Mucosa of gallbladder (tissue), 1 donor: ENCODE measurements around the gene E2F8. TPM values are rescaled to one million over a fixed set of nuclear protein-coding genes. Genes with fewer than 3 reads are reported as not detected.

ENCODE experiments used
- DNase-seq: peaks from one replicate; pipeline ENCODE4 v3.0.0-alpha.2; 2020; ENCODE audit warnings: low spot score
- total RNA-seq: library from RNA; stranded (reverse); gene quantifications from one replicate; pipeline ENCODE4 v1.2.1, GENCODE V29; 2021
- donor health status: DM: no; HTN: no; CAD: no.

E2F8 gene
- total RNA-seq, 1 donor from 2014 or later, result 0.32 TPM

DNA sequence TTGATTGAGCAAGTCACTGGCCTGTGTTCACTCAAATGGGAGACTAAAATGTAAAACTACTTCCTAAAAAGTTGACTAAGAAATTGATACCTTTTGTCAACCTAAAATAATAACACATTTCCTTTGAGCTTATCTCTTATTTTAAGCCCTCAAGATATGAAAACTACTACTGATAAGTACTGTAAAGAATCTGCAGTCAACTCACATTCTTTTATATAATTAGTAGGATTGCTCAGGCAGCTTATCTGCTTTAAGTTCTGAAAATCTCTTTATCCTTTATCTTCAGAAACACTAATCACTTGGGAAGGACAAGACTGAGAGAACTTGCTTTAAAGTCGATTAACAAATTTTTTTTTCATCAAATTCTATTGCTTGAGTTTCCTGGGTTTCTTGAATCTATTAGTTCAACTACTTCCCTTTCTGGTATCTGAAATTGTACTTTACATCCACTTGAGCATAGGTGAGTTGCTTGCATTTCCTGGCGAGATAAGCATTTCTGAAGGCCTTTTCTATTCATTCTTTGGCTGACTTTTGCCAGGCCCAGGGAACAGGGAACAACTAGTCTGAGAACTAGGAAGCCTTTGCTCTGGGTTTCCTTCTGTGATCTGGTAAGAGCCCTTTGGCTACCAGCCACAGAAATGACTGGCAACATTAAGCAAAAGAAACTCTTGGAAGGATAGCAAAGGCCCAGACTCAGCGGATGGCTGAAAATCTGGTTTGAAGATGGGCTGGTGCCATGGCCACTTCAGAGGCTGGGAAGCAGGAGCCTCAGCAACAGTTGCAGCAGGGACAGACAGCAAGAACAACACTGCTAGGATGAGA, 19.6 kb downstream of the E2F8 start:
- peak; percentile 32 for DNase-seq

DNA sequence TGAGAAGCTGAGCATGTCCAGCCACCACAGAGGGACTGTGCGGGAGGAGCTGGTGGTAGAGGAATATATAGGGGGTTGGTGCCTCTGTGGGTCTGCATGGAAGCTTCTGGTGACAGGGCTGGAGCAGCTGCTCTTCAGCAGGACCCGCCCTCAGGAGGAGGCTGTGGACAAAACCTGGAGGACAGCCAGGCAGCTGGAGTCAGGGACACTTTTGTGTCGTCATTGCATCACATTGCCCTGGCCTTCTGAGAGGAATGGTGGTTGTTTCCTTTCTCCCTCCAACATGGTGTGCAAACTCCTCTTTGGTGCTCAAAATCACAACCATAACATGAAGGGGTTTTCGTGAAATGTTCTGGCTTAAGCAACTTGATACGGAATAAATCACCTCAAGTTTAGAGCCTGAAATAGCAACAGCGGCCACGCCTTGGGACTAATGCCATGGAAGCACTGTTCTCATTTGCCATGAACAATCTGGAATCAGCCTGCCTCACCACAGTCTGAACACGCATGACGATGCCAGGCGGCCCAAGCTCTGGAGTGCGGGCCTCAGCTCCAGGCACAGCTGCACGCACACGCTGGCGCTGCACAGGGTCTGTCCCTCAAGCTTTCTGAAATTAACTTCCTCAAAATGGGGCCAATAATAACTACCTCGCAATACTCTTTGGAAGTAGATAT, 21.8 kb downstream of the E2F8 start:
- DNase-seq, result no peak

DNA sequence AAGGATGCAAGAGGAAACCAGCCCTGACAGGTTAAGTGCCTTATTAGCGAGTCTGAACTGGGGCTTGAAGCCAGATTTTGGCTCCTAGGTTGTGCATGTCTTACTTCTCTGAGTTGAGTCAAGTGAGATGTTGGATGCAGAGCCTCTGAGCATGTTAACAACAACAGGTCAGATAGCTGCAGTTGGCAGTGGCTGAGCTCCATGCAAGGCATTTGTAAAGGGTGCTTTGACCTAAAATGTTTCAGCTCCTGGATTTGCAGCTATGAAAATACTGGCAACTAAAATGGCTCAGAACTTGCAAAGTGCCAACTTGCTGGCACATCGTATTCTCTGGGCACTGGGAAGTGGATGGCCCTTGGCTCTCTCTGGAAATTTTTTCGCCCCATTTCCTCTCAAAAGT, 22.5 kb downstream of the E2F8 start:
- no peak for DNase-seq

- no peak for DNase-seq
Observed at GRCh38 chr11:19216709-19217374, 23.9 kb downstream of the E2F8 start.

GRCh38 chr11:19216021-19216420, 24.7 kb downstream of the E2F8 start:
- no peak for DNase-seq

DNA sequence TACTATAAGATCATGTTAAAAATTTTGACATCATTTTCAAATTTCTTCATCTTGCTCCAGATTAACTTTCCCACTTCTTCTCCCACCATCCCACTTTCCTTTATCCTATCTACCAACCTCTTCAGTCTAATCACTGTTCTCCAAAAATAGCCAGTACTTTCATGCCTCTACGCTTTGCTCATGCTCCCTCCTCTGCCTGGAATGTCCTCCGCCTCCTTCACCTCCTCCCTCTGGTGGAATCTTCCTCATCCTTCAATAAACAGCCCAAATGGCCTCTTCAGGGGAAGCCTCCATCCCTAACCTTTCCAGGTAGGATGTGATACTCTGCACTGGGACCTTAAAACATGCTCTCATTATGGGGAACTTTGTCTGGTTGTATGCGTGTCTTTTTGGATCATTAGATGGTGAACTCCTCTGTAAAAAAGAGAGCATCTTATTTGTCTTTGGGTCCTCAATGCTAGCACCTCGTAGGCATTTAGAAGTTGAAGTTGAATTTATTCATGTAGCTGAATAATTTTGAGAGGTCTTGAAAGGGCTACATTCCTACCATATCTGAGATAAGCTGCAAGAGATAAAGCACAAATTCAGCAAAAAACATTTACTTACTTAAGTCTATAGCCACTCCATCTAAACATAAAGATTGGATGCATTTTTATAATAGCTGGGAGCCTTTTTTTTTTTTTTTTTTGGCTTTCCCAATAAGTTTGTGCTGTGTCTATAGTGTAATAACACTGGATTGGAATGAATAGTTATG, 31.0 kb downstream of the E2F8 start:
- no peak for DNase-seq

DNA sequence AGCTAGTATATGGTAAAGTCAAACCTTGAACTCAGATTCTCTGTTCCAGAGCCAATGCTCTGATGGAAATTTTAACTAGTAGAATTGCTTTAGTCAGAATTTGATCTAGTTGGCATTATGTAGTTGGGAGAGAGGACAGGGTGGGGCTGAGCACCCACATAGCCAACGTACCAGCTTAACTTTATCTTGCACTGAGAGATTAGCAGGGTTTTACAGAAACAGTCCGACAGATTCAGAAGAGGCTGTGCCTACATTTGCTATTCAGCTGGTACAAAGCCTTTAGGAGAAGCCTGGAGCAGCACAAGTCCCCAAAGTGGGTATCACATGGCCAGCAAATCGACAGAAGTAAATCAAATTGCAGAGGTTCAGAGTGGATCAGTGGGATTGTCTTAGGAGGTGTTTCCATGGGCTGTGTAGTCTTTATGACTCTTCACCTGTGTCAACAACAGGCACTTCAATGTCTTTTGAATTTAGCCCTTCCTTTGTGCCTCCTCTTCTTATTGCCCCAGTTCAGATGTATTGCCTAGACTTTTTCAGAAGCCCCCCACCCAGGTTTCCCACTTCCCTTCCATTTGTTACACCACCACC, 31.7 kb downstream of the E2F8 start:
- DNase-seq, result no peak

DNA sequence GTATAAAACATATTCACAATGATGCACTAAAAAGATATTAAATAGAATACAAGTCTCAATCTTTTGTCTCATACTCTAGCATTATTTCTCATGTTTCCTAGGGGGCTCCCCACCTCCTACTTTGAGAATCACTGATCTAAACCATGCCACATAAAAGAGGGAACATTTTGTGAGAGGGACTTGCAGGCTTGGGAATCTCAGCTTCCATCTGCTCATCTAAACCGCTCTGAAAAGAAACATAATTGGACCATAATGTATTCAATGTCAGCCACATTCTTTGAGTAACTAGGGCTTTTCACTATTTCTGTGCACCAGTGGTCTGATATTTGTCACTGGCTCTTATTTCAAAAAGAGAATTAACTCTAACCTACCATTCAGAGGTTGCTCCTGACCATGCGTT, 32.6 kb downstream of the E2F8 start:
- DNase-seq, result no peak

DNA sequence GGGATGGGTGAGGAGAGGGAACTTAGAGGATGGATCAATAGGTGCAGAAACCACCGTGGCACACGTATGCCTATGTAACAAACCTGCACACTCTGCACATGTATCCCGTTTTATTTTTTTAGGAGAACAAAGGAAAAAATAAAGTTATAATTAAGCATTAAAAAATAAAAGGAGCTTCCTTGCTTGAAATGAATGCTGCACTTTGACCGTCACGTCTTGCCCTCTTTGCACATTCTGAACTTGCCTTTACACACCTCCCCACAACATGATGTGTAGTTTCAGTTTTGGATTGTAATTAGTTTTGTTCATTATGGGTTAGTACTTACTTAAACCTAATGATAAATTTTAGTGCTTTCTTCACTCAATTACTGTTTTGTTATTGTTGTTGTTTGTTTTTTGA, 35.9 kb downstream of the E2F8 start:
- DNase-seq, result no peak

- no peak for DNase-seq
Observed at GRCh38 chr11:19201737-19202605, 38.8 kb downstream of the E2F8 start, which contains the start of gene CSRP3. Gene CSRP3, minus strand, starts transcription at chr11:19201983. Its CDS starts 9,535 bp downstream, at chr11:19192448.

- DNase-seq, result no peak
Observed at GRCh38 chr11:19200410-19201201, 40.1 kb downstream of the E2F8 start.

DNA sequence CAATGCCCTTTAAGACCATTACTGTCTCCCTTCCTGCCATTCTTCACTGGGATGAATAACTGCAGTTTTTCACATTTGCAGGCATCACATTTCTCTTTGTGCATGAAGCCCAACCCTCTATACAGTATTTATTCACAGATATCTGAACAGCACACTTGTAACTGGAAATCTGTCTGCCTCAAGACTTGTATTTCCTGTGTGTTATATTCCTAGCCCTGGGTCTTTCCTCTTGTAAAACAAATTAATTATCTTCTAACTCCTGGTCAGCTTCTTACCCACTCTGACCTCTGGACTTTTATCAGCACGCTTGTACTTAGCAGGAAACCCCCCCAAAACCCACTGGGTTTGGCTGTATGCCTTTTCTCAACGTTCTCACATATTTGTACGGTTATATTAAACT, 41.0 kb downstream of the E2F8 start:
- no peak for DNase-seq

DNA sequence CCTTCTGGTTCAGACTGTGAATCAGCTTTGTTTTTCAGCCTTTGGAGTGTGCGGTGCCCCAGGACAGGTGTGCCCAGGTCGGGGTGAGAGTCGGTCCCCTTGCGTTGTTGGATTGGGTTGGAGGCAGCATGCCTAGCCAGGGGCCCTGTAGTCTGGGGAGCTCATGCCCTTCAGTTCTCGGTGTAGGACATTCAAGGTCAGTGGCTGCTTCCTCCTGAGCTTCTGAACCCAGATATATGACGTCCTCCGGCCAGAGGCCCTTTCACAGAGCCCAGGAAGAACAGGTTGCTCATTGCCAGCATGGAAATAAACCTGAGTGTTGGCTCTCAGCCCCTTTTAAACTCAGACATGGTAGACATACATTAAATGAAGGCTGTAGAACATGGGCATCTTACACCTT, 41.7 kb downstream of the E2F8 start:
- DNase-seq, result no peak

DNA sequence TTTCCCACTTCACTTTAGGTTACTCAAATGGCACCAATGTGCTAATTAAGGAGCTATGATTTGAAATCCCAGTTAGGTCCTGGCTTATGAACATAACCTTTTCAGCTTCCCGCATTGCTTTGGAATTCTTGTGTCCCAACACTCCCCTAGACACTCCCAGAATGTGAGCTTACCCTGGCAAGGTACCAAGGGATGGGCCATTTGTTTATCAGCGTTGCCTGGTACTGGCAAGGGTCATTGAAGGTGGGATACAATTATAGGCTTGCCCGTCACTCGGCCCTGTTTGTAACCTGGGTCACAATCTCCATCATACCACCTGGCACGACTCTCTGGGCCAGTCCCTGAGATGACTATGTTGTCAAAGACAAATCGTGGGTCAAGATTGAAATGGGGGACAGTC, 44.3 kb downstream of the E2F8 start:
- no peak for DNase-seq

DNA sequence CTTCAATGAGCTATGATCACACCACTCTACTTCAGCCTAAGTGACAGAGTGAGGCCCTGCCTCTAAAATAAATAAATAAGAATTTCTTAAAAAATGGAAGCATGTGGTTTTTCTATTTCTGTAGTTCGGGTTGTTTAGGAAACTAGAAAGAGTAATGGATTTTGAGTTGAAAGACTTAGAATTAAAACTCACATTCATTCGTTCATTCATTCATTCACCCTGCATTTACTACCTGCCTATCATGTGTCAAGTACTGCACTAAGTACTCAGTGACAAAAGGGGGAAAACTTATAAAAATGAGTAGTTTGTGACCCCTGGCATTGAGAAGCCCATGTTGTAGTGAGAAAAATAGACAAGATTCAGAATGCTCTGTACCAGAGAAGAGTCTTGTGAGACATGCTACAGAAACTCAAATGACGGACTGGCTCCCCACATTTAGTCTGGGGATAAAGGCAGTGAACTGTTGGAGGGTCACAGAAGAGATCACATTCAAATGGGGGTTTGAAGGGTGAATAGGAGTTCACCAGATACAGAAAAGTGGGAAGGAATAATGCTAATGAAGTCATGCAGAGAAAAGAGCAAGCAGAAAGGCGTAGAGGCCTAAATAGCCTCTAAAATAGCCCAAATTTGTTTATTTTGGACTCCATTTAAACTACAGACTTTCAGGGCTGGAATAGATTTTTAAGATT, 46.0 kb downstream of the E2F8 start:
- no peak for DNase-seq

DNA sequence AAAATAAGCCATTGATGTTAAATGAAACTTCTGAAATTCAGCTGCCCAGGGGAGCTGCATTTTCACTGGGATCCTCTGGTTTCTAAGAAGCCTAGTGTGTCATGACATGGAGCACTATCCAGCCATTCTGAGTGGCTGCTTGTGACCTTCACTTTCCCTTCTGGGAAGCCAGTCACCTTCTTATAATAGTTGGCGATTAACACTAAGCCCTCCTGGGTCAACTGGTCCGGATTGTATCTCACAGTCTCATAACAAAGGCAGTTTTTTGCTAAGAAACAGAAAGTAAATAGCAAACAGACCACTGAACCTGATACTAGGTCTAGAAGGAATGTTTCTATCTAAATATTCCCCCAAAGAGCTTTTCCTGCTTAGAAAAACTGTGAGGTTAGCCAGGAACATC, 46.8 kb downstream of the E2F8 start:
- DNase-seq, result no peak

- DNase-seq, result no peak
Observed at GRCh38 chr11:19191530-19192169, 49.1 kb downstream of the E2F8 start.

DNA sequence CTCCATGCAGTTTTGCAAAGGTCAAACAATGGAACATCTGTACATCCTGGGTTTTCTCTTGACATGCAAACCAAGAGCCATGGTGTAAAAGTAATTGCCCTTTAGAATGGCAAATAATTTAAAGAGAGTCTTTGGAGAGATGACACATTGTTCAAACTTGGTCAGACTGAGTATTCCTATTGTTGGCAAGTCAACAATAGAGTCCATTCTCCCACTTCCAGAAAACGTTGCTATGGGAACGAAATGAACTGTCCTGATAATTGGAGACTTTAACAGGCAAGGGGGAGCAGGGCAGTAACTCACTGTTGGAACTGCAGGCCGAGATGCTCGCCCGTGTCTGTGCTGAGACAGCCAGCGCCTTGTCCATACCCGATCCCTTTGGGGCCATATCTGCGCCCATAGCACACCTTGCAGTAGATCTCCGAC, 52.9 kb downstream of the E2F8 start:
- no peak for DNase-seq
